HG03097 (cell line): Measurements from ENCODE around the gene DGKZ.
"Not testable (repeated sequence)": the region's sequence is repeated elsewhere in the genome, so short reads cannot be mapped to it uniquely, and the experiment has no call there.

Experiments used
- ATAC-seq: cut with Tn5 transposase; IDR thresholded peaks from one replicate; pipeline ENCODE4 v1.9.1; 2021; ENCODE audit not compliant: unreplicated experiment, low FRiP score

The DGKZ gene

DNA sequence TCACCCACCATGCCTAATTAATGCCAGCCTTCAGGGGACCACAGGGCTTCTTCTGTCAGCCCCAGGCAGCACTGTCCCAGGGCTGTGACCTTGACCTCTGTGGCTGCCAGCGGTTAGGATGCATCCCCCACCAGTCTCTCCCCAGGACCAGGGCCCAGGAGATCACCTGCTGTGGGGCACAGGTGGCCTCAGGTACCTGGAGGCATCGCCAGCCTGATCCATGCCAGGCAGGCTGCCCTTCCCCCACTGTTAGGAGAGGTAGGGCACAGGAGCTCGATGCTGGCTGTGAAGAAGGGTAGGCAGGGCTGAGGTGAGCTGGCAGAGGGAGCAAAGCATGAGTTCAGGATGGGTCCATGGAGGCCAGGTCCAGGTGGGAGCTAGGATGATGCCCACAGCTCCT is 17.5 kb downstream of the DGKZ start:
- ATAC-seq: no peak

DNA sequence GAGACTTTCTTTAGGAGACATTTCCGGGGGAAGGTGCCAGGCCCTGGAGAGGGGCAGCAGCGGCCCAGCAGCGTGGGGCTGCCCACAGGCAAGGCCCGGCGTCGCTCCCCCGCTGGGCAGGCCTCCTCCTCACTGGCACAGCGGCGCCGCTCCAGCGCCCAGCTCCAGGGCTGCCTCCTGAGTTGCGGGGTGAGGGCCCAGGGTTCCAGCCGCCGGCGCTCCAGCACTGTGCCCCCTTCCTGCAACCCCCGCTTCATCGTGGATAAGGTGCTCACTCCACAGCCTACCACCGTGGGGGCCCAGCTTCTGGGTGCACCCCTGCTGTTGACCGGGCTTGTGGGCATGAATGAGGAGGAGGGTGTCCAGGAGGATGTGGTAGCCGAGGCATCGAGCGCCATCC is 19.0 kb downstream of the DGKZ start:
- ATAC-seq: no peak

DNA sequence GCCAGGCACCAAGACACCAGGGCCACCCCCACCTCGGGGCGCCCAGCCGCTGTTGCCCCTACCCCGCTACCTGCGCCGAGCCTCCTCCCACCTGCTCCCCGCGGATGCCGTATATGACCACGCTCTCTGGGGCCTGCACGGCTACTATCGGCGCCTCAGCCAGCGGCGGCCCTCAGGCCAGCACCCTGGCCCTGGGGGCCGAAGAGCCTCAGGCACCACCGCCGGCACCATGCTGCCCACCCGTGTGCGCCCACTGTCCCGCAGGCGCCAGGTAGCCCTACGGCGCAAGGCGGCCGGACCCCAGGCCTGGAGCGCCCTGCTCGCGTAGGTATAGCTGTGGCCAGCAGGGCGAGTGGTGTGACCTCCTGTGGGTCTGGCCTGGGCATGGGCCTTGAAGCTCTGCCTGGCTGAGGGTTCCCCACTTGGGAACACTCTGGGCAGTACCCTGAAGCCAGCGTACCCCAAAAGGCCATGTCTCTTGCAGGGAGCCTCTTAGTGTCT is 19.4 kb downstream of the DGKZ start:
- ATAC-seq: no peak

DNA sequence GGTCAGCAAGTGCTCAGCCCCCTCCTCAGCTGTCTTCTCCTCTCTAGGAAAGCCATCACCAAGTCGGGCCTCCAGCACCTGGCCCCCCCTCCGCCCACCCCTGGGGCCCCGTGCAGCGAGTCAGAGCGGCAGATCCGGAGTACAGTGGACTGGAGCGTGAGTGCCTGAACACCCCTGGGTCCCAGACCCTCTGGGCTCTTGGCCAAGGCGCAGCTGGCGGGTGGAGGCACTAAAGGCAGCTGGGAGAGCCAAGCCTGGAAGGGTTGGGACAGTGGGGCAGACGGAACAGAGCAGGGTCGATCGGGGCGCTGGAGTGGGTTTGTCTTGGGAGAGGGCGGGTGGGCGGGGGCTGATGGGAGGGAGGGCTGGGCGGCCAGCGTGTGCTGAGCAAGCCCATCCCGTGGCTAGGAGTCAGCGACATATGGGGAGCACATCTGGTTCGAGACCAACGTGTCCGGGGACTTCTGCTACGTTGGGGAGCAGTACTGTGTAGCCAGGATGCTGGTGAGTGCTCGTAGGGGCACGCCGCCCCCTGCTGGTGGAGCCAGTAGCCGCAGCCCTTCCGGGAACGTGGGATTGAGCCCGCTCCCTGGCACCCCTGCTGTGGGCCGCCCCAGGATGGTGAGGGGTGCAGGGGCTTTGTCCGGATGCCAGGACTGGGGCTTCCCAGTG is 20.1 kb downstream of the DGKZ start:
- no peak for ATAC-seq

DNA sequence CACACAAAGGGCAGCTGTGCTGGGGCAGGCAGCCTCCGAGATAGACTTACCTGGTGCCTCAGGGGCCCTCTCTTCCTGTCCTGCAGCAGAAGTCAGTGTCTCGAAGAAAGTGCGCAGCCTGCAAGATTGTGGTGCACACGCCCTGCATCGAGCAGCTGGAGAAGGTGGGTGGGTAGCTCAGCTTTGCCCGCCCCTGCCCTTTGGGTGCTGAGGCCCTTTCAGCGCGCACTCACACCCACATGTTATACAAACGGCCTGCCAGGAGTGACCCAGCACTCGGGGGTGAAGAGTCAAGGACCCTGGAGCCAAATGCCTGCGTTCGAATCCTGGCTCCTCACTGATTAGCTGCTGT is 20.6 kb downstream of the DGKZ start:
- no peak for ATAC-seq

DNA sequence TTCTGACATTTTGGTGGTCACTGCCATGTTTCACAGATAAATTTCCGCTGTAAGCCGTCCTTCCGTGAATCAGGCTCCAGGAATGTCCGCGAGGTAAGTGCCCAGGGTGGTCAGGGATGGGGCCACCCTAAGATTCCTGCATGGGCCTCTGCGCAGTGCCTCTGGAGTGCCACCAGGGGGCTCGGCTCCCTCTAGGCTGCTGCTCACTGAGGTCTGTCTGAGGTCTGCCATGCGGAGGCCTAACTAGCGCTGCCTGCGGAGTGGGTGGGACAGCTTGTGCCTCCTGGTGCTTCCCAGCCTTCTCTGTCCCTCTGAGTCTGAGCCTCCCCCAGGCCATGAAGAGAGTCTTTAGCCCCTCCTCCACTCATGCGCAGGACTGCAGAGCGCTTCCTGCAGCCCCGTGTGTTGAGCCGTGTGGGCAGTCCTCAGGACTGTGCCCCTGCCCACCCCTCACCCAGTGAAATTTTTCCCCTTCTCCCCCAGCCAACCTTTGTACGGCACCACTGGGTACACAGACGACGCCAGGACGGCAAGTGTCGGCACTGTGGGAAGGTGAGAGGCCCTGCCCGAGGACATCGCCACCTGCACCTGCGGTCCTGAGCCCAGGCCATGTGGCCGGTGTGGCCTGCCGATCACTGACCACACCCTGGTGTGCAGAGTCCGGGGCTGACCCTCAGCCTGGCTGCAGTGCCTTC is 22.3 kb downstream of the DGKZ start:
- no peak for ATAC-seq

DNA sequence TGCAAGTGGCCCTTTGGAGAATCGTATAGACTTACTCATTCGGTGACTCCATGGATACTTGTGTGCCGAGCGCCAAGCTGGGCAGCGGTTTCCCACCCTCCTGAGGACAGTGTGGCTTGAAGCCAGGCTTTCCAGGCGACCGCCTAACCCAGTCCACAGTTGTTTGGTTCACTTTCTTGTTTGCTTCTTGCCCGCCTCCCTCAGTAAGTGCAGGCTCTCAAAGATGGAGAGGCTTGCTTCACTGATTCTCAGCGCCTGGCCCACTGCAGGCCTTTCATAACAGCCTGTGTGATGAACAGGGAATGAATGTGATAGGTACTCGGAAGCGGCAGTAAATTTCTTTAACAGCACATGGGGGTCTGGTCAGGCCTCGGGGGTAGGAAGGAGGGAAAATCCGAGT is 23.0 kb downstream of the DGKZ start:
- no peak for ATAC-seq

DNA sequence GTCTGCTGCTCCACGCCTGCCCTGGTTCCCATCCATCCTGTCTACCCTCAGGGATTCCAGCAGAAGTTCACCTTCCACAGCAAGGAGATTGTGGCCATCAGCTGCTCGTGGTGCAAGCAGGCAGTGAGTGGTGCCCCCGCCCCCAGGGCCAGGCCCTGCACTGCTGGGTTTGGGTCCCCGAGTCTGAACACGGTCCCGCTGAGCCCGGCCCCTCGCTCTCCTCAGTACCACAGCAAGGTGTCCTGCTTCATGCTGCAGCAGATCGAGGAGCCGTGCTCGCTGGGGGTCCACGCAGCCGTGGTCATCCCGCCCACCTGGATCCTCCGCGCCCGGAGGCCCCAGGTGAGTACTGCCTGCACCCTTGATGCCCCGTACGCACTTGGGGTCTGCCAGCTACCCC is 24.0 kb downstream of the DGKZ start:
- not testable (repeated sequence) for ATAC-seq

DNA sequence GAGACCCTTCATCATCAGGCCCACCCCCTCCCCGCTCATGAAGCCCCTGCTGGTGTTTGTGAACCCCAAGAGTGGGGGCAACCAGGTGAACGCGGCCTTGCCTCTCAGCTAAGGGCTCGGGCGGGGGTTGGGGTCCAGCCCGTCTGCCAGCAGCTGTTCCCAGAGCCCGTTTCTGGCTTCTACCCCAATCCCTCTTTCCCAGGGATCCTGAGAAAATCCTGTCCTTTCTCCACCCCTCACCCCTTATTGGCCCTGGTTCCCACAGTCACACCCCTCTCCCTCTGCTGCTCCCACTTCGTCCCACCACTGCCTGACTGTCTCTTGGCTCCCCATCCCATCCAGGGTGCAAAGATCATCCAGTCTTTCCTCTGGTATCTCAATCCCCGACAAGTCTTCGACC is 24.8 kb downstream of the DGKZ start:
- ATAC-seq: no peak

DNA sequence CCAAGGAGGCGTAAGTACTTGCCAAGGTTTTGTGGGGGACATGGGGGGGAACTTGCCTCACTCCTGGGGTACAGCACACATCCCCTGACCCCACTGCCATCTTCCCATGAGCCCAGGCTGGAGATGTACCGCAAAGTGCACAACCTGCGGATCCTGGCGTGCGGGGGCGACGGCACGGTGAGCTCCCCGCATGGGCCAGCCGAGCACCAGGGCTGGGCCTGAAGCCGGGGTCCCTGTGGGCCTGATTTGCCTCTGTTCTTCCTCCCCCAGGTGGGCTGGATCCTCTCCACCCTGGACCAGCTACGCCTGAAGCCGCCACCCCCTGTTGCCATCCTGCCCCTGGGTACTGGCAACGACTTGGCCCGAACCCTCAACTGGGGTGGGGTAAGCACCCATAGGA is 25.2 kb downstream of the DGKZ start:
- not testable (repeated sequence) for ATAC-seq

DNA sequence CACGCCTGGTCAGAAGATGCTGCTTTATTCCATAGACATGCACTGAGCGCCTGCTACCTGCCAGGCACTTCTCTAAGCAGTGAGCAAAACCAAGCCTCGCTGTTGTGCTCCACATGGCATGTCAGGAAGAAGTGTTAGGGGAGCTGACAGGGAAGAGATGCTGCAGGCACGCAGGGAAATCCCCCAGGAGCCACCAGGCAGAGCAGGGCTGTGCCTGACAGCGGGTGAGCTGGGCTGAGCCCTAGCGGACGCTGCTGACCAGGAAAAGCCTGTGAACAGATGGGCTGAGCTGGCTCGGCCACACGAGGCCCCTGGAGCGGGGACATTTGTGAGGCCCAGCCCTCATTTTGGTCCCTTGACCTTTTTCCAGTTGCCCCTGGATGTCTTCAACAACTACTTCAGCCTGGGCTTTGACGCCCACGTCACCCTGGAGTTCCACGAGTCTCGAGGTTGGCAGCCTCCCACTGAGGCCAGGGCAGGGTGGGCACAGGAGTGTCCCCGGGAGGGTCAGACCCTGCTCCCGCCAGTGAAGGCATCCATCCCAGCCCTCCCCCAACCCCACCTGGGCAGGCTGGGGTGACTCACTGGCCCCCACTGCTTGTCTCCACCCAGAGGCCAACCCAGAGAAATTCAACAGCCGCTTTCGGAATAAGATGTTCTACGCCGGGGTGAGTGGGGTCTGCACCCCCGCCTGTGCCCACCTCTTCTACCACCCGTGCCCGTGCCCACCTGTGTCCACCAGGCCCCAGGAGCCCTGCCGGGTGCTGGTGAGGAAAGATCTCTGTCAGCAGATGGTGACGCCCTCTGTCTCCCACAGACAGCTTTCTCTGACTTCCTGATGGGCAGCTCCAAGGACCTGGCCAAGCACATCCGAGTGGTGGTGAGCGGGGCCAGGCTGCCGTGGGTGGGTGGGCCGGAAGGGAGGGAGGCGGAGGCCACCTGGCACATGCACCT is 26.8 kb downstream of the DGKZ start:
- ATAC-seq: no peak

DNA sequence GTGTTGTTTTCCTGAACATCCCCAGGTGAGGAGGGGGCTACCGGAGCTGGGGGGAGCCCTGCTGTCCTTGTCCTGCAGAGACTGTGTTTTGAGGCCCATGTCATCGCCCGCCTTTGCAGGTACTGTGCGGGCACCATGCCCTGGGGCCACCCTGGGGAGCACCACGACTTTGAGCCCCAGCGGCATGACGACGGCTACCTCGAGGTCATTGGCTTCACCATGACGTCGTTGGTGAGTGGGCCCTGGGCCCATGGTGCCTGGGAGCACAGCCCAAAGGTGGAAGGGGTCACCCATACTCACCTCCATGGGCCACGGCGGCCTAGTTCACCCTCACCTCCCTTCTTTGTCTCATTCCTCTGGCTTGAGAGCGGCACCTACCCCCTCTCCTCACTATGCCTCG is 27.6 kb downstream of the DGKZ start:
- ATAC-seq: no peak

DNA sequence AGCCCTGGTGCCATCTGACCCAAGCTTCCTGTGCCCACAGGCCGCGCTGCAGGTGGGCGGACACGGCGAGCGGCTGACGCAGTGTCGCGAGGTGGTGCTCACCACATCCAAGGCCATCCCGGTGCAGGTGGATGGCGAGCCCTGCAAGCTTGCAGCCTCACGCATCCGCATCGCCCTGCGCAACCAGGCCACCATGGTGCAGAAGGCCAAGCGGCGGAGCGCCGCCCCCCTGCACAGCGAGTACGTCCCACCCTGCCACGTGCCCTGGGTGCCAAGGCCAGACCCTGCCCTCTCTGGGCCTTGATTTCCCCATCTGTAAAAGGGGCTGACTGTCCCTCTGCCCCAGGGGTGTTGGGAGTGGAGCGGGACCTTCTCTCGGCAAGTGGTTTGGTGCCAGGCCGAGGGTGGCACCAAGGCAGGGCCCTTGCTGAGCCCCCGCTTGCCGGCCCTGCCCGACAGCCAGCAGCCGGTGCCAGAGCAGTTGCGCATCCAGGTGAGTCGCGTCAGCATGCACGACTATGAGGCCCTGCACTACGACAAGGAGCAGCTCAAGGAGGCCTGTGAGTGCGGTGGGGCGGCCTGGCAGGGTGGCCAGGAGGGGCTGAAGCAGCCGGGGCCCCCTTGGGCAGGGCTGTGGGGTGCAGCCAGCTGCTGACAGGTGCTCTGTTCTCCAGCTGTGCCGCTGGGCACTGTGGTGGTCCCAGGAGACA is 28.3 kb downstream of the DGKZ start:
- ATAC-seq: no peak

DNA sequence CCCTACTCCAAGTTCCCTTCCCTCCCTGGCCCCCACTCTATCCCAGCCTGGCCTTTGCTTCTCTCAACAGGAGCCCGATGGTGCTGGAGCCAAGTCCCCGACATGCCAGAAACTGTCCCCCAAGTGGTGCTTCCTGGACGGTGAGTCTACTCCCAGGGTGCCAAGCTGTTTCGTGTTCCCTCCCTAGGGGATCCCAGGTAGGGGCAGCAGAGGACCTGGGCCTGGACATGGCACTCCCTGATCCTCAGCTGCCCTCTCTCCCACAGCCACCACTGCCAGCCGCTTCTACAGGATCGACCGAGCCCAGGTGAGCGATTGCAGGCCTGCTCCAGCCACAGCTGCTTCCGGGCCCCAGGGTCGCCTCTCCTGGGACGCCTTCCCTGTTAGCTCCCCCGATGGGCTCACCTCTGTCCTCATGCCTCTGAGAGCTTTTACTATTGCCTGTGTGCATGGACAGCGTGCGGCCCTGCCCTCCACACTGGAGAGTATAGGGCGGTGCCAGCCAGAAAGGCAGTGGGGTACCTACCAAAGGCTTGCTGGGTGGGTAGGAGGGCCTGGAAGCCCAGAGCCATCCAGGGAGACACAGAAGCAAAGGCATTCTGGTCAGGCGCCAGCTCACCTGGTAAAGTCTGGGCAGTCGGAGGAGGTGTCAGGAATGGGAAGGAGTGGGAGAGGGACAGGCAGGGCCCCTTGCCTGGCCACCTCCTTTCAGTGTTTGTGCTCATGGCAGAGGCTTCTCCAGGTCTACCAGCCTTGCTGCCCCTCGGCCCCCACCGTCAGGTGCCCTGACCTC is 29.2 kb downstream of the DGKZ start:
- no peak for ATAC-seq

DNA sequence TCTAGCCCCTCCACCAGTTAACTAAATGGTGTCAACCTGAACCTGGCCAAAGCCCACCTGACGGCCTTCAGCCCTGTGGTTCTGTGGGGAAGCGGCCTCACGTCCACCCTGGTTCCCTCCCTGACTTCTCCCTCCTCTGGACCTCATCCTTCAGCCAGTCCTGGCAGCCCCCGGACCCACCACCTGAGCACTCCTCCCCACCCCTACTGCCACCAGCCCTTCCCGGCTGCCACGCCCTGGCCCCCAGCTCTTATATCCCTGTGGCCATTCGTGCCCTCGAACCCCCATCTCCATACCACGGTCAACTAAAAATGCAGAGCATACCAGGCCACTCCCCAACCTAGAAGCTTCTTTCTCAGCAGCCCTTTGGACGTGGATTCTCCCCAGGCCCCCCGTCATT is 30.0 kb downstream of the DGKZ start:
- no peak for ATAC-seq

DNA sequence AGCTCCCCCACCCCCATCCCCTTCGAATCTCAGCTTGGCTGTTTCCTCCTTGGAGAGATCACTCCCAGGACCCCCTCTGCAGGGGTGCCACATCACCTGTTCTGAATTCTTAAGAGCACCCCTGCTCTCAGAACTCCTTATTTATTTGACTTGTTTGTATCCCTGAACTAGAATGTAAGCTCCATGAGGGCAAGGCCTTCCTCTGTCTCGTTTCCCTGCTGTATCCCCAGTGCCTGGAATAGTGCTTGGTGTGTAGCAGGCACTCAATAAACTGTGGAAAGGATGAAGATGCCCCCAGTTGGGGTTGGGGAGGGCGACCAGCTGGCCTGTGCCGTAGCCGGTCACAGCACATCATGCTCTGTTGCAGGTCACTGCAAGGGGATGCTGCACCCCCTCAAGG is 30.6 kb downstream of the DGKZ start:
- no peak for ATAC-seq

DNA sequence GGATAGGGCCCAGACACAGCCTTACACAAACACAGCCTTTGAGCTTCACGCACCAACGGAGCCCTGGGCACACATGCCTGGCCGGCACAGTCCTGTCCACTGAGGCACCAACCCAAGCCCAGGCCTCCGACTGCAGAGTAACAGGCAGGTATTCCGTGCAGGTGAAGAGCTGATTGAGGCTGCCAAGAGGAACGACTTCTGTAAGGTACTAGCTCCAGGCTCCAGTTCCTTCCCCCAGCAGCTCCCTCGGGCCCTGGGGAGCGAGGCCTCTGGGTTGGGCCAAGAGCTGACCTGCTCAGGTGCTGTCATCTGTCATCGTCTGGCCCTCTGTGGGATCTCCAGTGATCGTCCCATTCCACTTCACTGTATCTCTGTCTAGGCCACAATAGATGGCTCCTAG is 31.0 kb downstream of the DGKZ start:
- ATAC-seq: no peak

DNA sequence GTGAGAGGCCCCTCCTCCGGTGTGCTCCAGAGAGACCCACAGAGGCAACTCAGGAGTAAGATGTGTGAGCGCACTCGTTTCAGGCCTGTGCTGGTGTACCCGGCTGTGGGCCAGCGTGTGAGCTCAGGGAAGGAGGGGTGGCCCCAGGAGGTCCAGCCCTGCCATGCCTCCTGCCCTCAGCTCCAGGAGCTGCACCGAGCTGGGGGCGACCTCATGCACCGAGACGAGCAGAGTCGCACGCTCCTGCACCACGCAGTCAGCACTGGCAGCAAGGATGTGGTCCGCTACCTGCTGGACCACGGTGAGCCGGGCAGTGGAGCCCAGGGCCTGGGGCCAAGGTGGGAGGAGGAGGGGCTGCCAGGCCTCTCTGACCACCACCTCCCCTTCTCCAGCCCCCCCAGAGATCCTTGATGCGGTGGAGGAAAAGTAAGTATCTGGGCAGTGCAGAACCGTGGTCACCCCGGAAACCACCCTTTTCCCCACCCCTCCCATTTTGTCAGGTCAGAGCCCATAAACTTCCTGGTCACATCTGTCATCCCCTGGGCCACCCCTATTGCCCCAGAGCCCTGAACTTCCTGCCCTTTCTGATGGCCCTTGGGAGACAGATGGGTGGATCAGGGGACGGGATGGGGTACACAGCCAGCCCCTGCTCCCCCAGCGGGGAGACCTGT is 31.7 kb downstream of the DGKZ start:
- no peak for ATAC-seq

DNA sequence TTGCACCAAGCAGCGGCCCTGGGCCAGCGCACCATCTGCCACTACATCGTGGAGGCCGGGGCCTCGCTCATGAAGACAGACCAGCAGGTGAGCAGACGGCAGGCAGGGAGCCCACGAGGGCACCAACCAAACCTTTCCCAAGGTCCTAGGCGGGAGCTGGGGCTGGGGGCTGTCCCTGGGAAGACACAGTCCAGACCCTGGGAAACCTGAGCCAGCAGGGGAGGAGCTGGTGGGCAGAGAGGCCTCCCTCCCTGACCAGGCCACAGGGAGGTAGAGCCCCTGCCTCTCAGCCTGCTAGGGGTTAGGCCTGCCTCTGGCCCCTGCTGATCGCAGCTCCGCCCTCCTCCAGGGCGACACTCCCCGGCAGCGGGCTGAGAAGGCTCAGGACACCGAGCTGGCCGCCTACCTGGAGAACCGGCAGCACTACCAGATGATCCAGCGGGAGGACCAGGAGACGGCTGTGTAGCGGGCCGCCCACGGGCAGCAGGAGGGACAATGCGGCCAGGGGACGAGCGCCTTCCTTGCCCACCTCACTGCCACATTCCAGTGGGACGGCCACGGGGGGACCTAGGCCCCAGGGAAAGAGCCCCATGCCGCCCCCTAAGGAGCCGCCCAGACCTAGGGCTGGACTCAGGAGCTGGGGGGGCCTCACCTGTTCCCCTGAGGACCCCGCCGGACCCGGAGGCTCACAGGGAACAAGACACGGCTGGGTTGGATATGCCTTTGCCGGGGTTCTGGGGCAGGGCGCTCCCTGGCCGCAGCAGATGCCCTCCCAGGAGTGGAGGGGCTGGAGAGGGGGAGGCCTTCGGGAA is 32.4 kb downstream of the DGKZ start:
- not testable (repeated sequence) for ATAC-seq
